Right kidney (tissue), 1 donor: ENCODE results near the gene ELL.

Source experiments
- DNase-seq: peaks from one replicate; pipeline ENCODE4 v3.0.0-alpha.2; 2016

The ELL gene

GRCh38 chr19:18445262-18445948, 76.5 kb downstream of the ELL start:
- no peak for DNase-seq

GRCh38 chr19:18444513-18444912, 77.4 kb downstream of the ELL start:
- DNase-seq = no peak

GRCh38 chr19:18443831-18444230, 78.0 kb downstream of the ELL start:
- no peak for DNase-seq

- DNase-seq = no peak
These were observed 78.5 kb downstream of the ELL start for GRCh38 chr19:18443406-18443805.

- DNase-seq = no peak
These were observed 78.9 kb downstream of the ELL start for GRCh38 chr19:18442941-18443340.

- DNase-seq = no peak
These were observed 79.8 kb downstream of the ELL start for GRCh38 chr19:18441804-18442788.

- no peak for DNase-seq
These were observed 80.7 kb downstream of the ELL start for GRCh38 chr19:18440936-18441803.

GRCh38 chr19:18440415-18440877, 81.4 kb downstream of the ELL start:
- DNase-seq = peak; percentile 12

GRCh38 chr19:18439910-18440237, 82.0 kb downstream of the ELL start:
- DNase-seq = no peak

- DNase-seq = peak; percentile 38
These were observed 82.6 kb downstream of the ELL start for GRCh38 chr19:18439025-18439909.

- DNase-seq = peak; percentile 76
These were observed 83.4 kb downstream of the ELL start for GRCh38 chr19:18438331-18439024.

- DNase-seq = peak; percentile 82
These were observed 84.2 kb downstream of the ELL start, which contains the start of gene ISYNA1 for GRCh38 chr19:18437491-18438330. Gene ISYNA1, minus strand, starts transcription at chr19:18438133. Its CDS starts 154 bp downstream, at chr19:18437979.

- DNase-seq = peak; percentile 84
These were observed 85.0 kb downstream of the ELL start for GRCh38 chr19:18436671-18437490.

GRCh38 chr19:18435842-18436670, 85.8 kb downstream of the ELL start:
- DNase-seq = no peak

- DNase-seq = peak; percentile 26
These were observed 86.6 kb downstream of the ELL start for GRCh38 chr19:18435178-18435841.

GRCh38 chr19:18434411-18435175, 87.3 kb downstream of the ELL start:
- DNase-seq = peak; percentile 12
